Measurements from ENCODE around the gene VTN.

DNA sequence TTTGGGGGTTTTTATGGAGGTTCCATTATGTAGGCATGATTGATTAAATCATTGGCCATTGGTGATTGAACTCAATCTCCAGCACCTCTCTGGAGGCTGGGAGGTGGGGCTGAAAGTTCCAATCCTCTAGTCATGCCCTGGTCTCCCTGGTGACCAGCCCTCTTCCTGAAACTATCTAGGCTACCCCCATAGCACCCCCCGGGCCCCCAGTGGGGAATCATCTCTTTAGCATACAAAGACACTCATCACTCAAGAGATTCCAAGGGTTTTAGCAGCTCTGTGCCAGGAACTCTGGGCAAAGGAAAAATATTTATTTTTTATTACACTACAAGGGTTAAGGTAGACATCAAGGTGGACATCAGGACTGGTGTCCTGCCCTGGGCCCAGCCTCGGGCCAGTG is 25.3 kb upstream of the VTN start:
- TF ChIP-seq, protein P1, sequence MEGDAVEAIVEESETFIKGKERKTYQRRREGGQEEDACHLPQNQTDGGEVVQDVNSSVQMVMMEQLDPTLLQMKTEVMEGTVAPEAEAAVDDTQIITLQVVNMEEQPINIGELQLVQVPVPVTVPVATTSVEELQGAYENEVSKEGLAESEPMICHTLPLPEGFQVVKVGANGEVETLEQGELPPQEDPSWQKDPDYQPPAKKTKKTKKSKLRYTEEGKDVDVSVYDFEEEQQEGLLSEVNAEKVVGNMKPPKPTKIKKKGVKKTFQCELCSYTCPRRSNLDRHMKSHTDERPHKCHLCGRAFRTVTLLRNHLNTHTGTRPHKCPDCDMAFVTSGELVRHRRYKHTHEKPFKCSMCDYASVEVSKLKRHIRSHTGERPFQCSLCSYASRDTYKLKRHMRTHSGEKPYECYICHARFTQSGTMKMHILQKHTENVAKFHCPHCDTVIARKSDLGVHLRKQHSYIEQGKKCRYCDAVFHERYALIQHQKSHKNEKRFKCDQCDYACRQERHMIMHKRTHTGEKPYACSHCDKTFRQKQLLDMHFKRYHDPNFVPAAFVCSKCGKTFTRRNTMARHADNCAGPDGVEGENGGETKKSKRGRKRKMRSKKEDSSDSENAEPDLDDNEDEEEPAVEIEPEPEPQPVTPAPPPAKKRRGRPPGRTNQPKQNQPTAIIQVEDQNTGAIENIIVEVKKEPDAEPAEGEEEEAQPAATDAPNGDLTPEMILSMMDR (conservative IDR thresholded peaks at IDR 0.05), result no peak
- TF ChIP-seq ZFX (IDR thresholded peaks at IDR 0.05), result no peak
